ENCODE data around the gene STPG2. TPM values are rescaled to one million over a fixed set of nuclear protein-coding genes. Genes with fewer than 3 reads are reported as not detected.

Gene STPG2
- total RNA-seq, 1 donor from 2014 or later = 0.52 TPM

DNA sequence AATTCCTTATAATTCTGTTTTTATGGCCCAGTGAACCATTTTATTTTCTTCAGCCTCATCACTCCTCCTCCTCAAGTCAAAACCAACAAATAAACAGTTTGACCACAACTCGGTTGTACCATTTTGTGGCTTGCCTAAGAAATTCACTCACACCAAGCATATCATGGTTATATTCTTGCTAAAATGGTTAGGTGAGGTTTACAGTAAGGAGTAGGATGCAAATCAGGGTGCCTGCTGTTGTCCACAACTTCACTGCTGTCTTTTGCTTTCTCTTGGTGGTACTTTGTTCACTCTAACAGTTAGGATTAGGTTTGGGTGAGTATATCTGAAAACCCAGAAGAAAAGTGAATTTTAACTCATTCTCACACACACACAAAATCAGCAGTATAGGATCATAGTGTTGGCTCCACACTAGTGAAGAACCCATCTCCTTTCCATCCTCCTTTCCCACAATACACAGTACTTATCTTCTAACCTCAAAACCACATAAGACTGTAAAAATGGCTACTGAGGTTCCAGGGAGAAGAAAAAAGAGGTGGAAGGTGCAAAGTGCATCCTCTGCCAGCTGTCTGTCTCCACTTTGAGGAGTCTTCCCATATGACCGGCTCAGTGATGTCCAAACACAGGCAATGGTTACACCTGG is 368.8 kb downstream of the STPG2 start:
- Histone ChIP-seq H3K9me3 (ENCODE audit: control insufficient read depth in 3 of 3, low read length in 3 of 3) (no peaks in the 10 kb centered on the region), H3K36me3 (ENCODE audit: control insufficient read depth in 3 of 3, insufficient read depth in 3 of 3, low read length in 3 of 3) (no peaks in the 10 kb centered on the region), H3K9ac (ENCODE audit: low read depth in 1 of 3, low read length in 3 of 3) (no peak overlapping the region), H3K4me1 (ENCODE audit: control insufficient read depth in 3 of 3, insufficient read depth in 3 of 3, low read length in 3 of 3) (no peaks in the 10 kb centered on the region), H3K27ac (ENCODE audit: low read depth, low read length) (no peak overlapping the region), H3K4me3 (ENCODE audit: low read length in 3 of 3) (no peak overlapping the region), H3K27me3 (ENCODE audit: control insufficient read depth in 3 of 3, insufficient read depth in 3 of 3, low read length in 3 of 3) (no peaks in the 10 kb centered on the region)

DNA sequence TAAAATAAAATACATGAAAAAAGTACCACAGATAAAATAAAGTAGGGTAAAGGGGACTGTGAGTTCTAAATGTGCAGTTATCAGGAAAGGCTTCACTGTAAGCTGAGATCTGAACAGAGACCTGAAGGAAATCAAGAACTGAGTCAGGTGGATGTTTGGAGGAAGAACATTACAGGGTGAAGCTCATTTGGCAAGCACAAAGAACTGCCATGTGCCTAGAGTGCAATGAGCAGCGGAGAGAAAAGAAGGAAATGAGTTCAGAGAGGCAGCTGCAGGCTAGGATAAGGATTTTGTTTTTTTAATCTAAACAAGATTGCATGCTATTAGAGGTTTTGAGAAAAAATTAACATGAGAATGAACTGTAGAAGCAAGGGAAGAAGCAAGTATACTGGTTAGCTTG is 373.1 kb downstream of the STPG2 start:
- H3K9ac ChIP-seq (ENCODE audit: low read depth in 1 of 3, low read length in 3 of 3) = no peak overlapping the region
- H3K9me3 ChIP-seq (ENCODE audit: control insufficient read depth in 3 of 3, low read length in 3 of 3) = no peaks in the 10 kb centered on the region
- H3K4me1 ChIP-seq (ENCODE audit: control insufficient read depth in 3 of 3, insufficient read depth in 3 of 3, low read length in 3 of 3) = no peaks in the 10 kb centered on the region

GRCh38 chr4:97762115-97762512 is 381.2 kb downstream of the STPG2 start:
- Histone ChIP-seq H3K27me3 (ENCODE audit: control insufficient read depth in 3 of 3, insufficient read depth in 3 of 3, low read length in 3 of 3) (no peaks in the 10 kb centered on the region), H3K9me3 (ENCODE audit: control insufficient read depth in 3 of 3, low read length in 3 of 3) (no peaks in the 10 kb centered on the region), H3K36me3 (ENCODE audit: control insufficient read depth in 3 of 3, insufficient read depth in 3 of 3, low read length in 3 of 3) (no peaks in the 10 kb centered on the region), H3K4me3 (ENCODE audit: low read length in 3 of 3) (no peak overlapping the region), H3K27ac (ENCODE audit: low read depth, low read length) (no peak overlapping the region), H3K9ac (ENCODE audit: low read depth in 1 of 3, low read length in 3 of 3) (no peak overlapping the region), H3K4me1 (ENCODE audit: control insufficient read depth in 3 of 3, insufficient read depth in 3 of 3, low read length in 3 of 3) (no peaks in the 10 kb centered on the region)

More for the DNA sequence above, 373.1 kb downstream of the STPG2 start:
- no peak overlapping the region for H3K4me3 ChIP-seq (ENCODE audit: low read length in 3 of 3)
- no peaks in the 10 kb centered on the region for H3K36me3 ChIP-seq (ENCODE audit: control insufficient read depth in 3 of 3, insufficient read depth in 3 of 3, low read length in 3 of 3)
- H3K27ac ChIP-seq (ENCODE audit: low read depth, low read length) = no peak overlapping the region
- no peaks in the 10 kb centered on the region for H3K27me3 ChIP-seq (ENCODE audit: control insufficient read depth in 3 of 3, insufficient read depth in 3 of 3, low read length in 3 of 3)

DNA sequence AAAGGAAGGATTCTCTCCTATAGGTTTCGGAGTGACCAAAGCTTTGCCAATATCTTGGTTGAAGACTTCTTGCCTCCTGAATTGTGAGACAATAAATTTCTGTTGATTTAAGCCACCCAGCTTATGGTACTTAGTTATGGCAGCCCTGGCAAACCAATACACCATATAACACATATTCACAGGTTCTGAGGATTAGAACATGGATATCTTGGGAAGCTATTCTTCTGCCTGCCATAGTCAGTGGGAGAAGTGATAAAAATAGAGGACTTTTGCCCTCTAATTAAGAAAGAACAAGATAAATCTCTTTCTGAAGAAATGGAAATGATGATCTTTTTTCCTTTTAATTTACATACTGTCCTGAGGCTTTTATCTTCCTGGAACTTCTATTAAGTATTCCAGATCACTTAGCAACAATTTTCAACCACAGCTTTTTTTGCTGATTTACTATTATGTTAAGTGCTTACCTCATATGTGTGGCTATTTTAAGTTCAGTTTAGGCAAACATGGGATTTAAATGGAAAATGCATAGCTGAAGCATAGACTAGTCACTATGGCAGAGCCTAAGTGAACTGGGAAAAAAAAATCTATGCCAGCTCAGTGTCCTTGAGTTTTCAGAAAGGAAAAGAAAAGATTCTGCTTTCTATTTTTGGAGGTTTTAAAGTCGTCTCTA is 381.7 kb downstream of the STPG2 start:
- H3K9me3 ChIP-seq (ENCODE audit: control insufficient read depth in 3 of 3, low read length in 3 of 3) = no peaks in the 10 kb centered on the region
- no peak overlapping the region for H3K9ac ChIP-seq (ENCODE audit: low read depth in 1 of 3, low read length in 3 of 3)
- no peaks in the 10 kb centered on the region for H3K4me1 ChIP-seq (ENCODE audit: control insufficient read depth in 3 of 3, insufficient read depth in 3 of 3, low read length in 3 of 3)
- no peak overlapping the region for H3K27ac ChIP-seq (ENCODE audit: low read depth, low read length)
- H3K27me3 ChIP-seq (ENCODE audit: control insufficient read depth in 3 of 3, insufficient read depth in 3 of 3, low read length in 3 of 3) = no peaks in the 10 kb centered on the region
- no peaks in the 10 kb centered on the region for H3K36me3 ChIP-seq (ENCODE audit: control insufficient read depth in 3 of 3, insufficient read depth in 3 of 3, low read length in 3 of 3)
- no peak overlapping the region for H3K4me3 ChIP-seq (ENCODE audit: low read length in 3 of 3)

GRCh38 chr4:97759785-97760184 is 383.5 kb downstream of the STPG2 start:
- no peaks in the 10 kb centered on the region for H3K4me1 ChIP-seq (ENCODE audit: control insufficient read depth in 3 of 3, insufficient read depth in 3 of 3, low read length in 3 of 3)
- H3K27me3 ChIP-seq (ENCODE audit: control insufficient read depth in 3 of 3, insufficient read depth in 3 of 3, low read length in 3 of 3) = no peaks in the 10 kb centered on the region
- H3K36me3 ChIP-seq (ENCODE audit: control insufficient read depth in 3 of 3, insufficient read depth in 3 of 3, low read length in 3 of 3) = no peaks in the 10 kb centered on the region
- no peak overlapping the region for H3K27ac ChIP-seq (ENCODE audit: low read depth, low read length)
- no peak overlapping the region for H3K9ac ChIP-seq (ENCODE audit: low read depth in 1 of 3, low read length in 3 of 3)
- H3K9me3 ChIP-seq (ENCODE audit: control insufficient read depth in 3 of 3, low read length in 3 of 3) = no peaks in the 10 kb centered on the region
- H3K4me3 ChIP-seq (ENCODE audit: low read length in 3 of 3) = no peak overlapping the region

DNA sequence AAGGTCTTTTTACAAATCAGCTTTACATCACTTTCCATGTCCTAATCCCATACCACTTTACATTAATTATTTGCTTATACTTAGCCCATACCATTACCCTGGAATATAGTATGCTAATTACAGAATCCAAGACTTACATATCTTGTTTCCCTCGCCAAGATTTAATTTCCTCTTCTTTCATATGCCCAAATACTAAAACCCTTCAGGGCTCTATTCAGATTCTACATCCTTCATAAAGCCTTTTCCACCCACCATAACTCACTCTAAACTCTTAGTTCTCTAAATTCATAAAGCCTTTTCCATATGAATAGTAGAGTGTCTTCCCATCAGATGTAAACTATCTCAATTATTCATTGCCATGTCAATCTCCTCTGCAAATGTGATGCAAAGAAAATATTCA is 390.7 kb downstream of the STPG2 start:
- no peak overlapping the region for H3K4me3 ChIP-seq (ENCODE audit: low read length in 3 of 3)
- H3K36me3 ChIP-seq (ENCODE audit: control insufficient read depth in 3 of 3, insufficient read depth in 3 of 3, low read length in 3 of 3) = no peaks in the 10 kb centered on the region
- H3K9ac ChIP-seq (ENCODE audit: low read depth in 1 of 3, low read length in 3 of 3) = no peak overlapping the region
- H3K27ac ChIP-seq (ENCODE audit: low read depth, low read length) = no peak overlapping the region
- no peaks in the 10 kb centered on the region for H3K4me1 ChIP-seq (ENCODE audit: control insufficient read depth in 3 of 3, insufficient read depth in 3 of 3, low read length in 3 of 3)
- no peaks in the 10 kb centered on the region for H3K9me3 ChIP-seq (ENCODE audit: control insufficient read depth in 3 of 3, low read length in 3 of 3)
- no peaks in the 10 kb centered on the region for H3K27me3 ChIP-seq (ENCODE audit: control insufficient read depth in 3 of 3, insufficient read depth in 3 of 3, low read length in 3 of 3)

DNA sequence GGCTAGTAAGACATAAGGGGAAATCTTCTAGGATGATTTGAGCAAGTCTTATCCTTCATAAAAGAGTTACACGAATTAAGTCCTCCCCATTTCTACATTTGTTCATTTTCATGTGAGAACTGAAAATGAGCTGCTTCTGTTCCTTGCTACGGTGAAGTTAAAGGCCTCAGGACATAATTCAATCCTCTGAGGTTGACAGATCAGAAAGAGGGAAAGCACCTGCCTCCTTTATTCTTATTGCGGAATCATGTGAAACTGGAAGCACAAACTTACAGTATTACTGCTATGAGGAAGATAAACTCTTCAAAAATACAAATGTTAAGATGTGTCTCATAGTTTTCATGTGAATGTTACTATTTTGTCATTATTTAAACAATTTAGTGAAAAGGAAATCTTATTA is 395.3 kb downstream of the STPG2 start:
- H3K27me3 ChIP-seq (ENCODE audit: control insufficient read depth in 3 of 3, insufficient read depth in 3 of 3, low read length in 3 of 3) = no peaks in the 10 kb centered on the region
- no peak overlapping the region for H3K27ac ChIP-seq (ENCODE audit: low read depth, low read length)
- no peak overlapping the region for H3K4me3 ChIP-seq (ENCODE audit: low read length in 3 of 3)
- no peaks in the 10 kb centered on the region for H3K36me3 ChIP-seq (ENCODE audit: control insufficient read depth in 3 of 3, insufficient read depth in 3 of 3, low read length in 3 of 3)
- no peak overlapping the region for H3K9ac ChIP-seq (ENCODE audit: low read depth in 1 of 3, low read length in 3 of 3)
- no peaks in the 10 kb centered on the region for H3K9me3 ChIP-seq (ENCODE audit: control insufficient read depth in 3 of 3, low read length in 3 of 3)
- H3K4me1 ChIP-seq (ENCODE audit: control insufficient read depth in 3 of 3, insufficient read depth in 3 of 3, low read length in 3 of 3) = no peaks in the 10 kb centered on the region

DNA sequence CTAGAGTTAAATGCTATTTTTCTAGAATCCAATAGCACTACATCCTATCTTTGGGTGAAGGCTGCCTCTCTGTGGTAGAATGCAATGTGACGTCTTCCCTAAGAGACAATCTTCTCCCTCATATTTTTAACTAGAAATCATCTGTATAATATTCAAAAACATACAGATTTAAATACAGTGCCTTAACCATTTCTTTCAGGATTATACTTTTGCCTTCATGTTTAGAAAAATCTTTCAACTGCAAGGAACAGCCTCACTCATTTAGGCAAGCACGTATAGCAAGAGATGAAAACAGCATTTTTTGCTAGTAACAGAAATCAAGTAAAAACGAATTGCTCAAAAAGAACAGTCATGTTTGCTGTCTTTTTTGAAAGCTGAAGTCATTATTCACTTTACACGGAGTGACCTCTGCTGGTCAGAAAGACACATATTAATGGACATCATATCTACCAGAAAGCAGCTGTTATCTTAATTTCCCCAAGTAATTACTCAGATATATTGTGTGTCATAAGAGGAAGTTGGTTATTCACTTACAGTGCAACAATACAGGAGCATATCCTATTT is 422.3 kb downstream of the STPG2 start:
- Histone ChIP-seq H3K9ac (ENCODE audit: low read depth in 1 of 3, low read length in 3 of 3) (no peak overlapping the region), H3K9me3 (ENCODE audit: control insufficient read depth in 3 of 3, low read length in 3 of 3) (no peaks in the 10 kb centered on the region), H3K4me1 (ENCODE audit: control insufficient read depth in 3 of 3, insufficient read depth in 3 of 3, low read length in 3 of 3) (no peaks in the 10 kb centered on the region), H3K27ac (ENCODE audit: low read depth, low read length) (no peak overlapping the region), H3K36me3 (ENCODE audit: control insufficient read depth in 3 of 3, insufficient read depth in 3 of 3, low read length in 3 of 3) (no peaks in the 10 kb centered on the region), H3K4me3 (ENCODE audit: low read length in 3 of 3) (no peak overlapping the region), H3K27me3 (ENCODE audit: control insufficient read depth in 3 of 3, insufficient read depth in 3 of 3, low read length in 3 of 3) (no peaks in the 10 kb centered on the region)

GRCh38 chr4:97691111-97691605 is 452.1 kb downstream of the STPG2 start:
- Histone ChIP-seq H3K27me3 (ENCODE audit: control insufficient read depth in 3 of 3, insufficient read depth in 3 of 3, low read length in 3 of 3) (no peaks in the 10 kb centered on the region), H3K9ac (ENCODE audit: low read depth in 1 of 3, low read length in 3 of 3) (no peak overlapping the region), H3K4me1 (ENCODE audit: control insufficient read depth in 3 of 3, insufficient read depth in 3 of 3, low read length in 3 of 3) (no peaks in the 10 kb centered on the region), H3K4me3 (ENCODE audit: low read length in 3 of 3) (no peak overlapping the region), H3K27ac (ENCODE audit: low read depth, low read length) (no peak overlapping the region), H3K36me3 (ENCODE audit: control insufficient read depth in 3 of 3, insufficient read depth in 3 of 3, low read length in 3 of 3) (no peaks in the 10 kb centered on the region), H3K9me3 (ENCODE audit: control insufficient read depth in 3 of 3, low read length in 3 of 3) (no peaks in the 10 kb centered on the region)

- no peak overlapping the region for H3K4me3 ChIP-seq (ENCODE audit: low read length in 3 of 3)
Observed at GRCh38 chr4:97670703-97671269, 472.5 kb downstream of the STPG2 start.

More at GRCh38 chr4:97670703-97671269, 472.5 kb downstream of the STPG2 start:
- H3K9ac ChIP-seq (ENCODE audit: low read depth in 1 of 3, low read length in 3 of 3) = no peak overlapping the region
- H3K36me3 ChIP-seq (ENCODE audit: control insufficient read depth in 3 of 3, insufficient read depth in 3 of 3, low read length in 3 of 3) = no peaks in the 10 kb centered on the region
- no peak overlapping the region for H3K27ac ChIP-seq (ENCODE audit: low read depth, low read length)
- no peaks in the 10 kb centered on the region for H3K4me1 ChIP-seq (ENCODE audit: control insufficient read depth in 3 of 3, insufficient read depth in 3 of 3, low read length in 3 of 3)
- no peaks in the 10 kb centered on the region for H3K9me3 ChIP-seq (ENCODE audit: control insufficient read depth in 3 of 3, low read length in 3 of 3)
- H3K27me3 ChIP-seq (ENCODE audit: control insufficient read depth in 3 of 3, insufficient read depth in 3 of 3, low read length in 3 of 3) = no peaks in the 10 kb centered on the region
